ENCODE data around the gene CPB1.

Gene CPB1

GRCh38 chr3:148906667-148907066, 79.1 kb downstream of the CPB1 start:
- no peak overlapping the region for H3K4me3 ChIP-seq (replicated peaks in 1 of 2; ENCODE audit: low read depth in 2 of 2, low read length in 2 of 2)
- DNase-seq (ENCODE audit: low read depth in 2 of 2), result no peak
- TF ChIP-seq CTCF (IDR thresholded peaks at IDR 0.05; ENCODE audit: low read depth, low read length), result no peak
